Measurements from ENCODE around the gene FEM1B. TPM values are rescaled to one million over a fixed set of nuclear protein-coding genes. Genes with fewer than 3 reads are reported as not detected.

Gene FEM1B
- 57.6 TPM for total RNA-seq

GRCh38 chr15:68277603-68278344 is at the start of gene FEM1B:
Gene FEM1B, plus strand, starts transcription at chr15:68277745. Its CDS starts 673 bp downstream, at chr15:68278418.

GRCh38 chr15:68229386-68230156 is 48.0 kb upstream of the FEM1B start, which contains the start of gene CLN6:
Gene CLN6, minus strand, starts transcription at chr15:68229728. Its CDS starts 144 bp downstream, at chr15:68229584.

Other genes with a start within 250 kb of the FEM1B start
- gene PIAS1, start 223.4 kb upstream of the FEM1B start, total RNA-seq = 46.8 TPM
- gene CALML4, start 72.4 kb upstream of the FEM1B start, total RNA-seq = 15.3 TPM
- 25.5 TPM for gene CLN6, start 48.0 kb upstream of the FEM1B start, total RNA-seq
- 12.9 TPM for gene ITGA11, start 154.4 kb downstream of the FEM1B start, total RNA-seq

Data from metanephros (tissue), 1 donor.